Stimulated activated CD8-positive, alpha-beta memory T cell treated with anti-CD3 and anti-CD28 coated beads, Interleukin-15, amount 100 ng/mL, for 24 hours (primary cell): ENCODE measurements around the gene SASH1.

ENCODE experiments used
- DNase-seq: peaks from one replicate; pipeline ENCODE4 v3.0.0-alpha.2; 2020; ENCODE audit warnings: low read depth

The SASH1 gene

GRCh38 chr6:148342350-148343046 lies at the start of gene SASH1:
Gene SASH1, plus strand, starts transcription at chr6:148342838. Its CDS starts 230 bp downstream, at chr6:148343068.
- DNase-seq: no peak

DNA sequence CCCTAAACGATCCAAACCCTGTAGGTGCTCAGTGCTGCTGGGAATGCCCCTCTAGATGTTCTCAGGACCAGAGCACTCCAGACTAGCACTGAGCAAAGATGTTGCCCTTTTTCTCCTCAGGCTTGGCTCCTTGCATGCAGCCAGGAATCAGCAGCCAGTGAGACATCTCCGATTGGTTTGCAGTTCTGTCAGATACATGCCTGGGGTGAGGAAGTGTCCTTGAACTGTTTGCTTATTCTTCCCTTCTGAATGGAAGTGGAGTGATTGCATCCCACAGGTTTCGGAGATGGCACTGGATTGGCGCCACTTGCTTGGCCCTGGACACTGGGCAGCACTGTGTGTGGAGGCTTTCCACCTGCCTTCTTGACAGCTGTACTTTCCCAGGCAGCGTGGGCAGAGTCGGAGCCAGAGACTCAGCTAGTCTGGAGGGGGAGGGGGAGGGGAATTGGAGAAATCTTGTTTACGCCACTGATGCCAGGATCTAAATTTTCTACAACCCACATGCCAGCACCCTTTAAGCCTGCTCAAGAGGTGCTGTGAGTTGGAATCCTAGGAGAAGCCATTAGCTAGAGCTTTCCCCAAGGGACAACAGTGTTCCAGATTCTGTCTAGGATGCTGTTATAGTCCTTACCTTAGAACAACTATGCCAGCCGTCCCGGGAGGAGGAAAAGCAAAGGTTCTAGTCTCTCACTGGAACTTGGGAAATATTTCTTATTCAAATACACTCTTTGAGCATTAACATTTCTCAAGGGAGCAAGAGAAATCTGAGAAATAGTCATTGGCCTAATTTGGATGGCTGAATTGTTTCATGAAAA lies 49.2 kb upstream of the SASH1 start:
- no peak for DNase-seq

GRCh38 chr6:148294059-148294458 lies 48.6 kb upstream of the SASH1 start:
- no peak for DNase-seq

- DNase-seq: no peak
Observed at GRCh38 chr6:148295261-148295887, 47.3 kb upstream of the SASH1 start.

DNA sequence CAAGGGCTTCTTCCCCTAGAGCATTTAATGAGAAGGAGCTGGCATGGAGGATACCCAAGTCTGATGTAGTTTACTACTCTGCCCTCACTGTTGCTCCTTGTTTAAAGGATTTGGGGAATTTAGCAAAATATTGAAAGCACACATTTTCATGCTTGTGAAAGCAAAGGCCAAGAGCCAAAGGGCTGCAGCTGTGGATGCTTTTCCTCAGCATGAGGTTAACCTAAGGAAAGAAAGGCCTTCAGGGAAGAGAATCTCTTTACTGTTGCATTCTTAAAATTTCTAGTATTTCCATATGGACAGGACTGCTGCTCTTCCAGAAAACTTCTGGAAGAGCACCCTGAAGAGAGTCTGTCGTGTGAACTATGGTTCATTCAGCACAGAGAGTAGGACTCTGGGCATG lies 45.9 kb upstream of the SASH1 start:
- no peak for DNase-seq

GRCh38 chr6:148298683-148299082 lies 44.0 kb upstream of the SASH1 start:
- DNase-seq: no peak

DNA sequence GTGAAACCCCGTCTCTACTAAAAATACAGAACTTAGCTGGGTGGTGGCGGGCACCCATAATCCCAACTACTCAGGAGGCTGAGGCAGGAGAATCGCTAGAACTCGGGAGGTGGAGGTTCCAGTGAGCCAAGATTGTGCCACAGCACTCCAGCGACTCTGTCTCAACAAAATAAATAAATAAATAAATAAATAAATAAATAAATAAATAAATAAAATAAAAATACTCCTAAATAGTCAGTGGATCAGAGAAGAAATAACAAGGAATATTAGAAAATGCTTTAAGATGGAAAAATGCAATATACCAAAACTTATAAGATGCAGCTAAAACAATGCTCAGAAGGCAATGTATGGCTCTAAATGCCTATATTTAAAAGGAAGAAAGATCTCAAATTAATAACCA lies 39.0 kb upstream of the SASH1 start:
- no peak for DNase-seq

DNA sequence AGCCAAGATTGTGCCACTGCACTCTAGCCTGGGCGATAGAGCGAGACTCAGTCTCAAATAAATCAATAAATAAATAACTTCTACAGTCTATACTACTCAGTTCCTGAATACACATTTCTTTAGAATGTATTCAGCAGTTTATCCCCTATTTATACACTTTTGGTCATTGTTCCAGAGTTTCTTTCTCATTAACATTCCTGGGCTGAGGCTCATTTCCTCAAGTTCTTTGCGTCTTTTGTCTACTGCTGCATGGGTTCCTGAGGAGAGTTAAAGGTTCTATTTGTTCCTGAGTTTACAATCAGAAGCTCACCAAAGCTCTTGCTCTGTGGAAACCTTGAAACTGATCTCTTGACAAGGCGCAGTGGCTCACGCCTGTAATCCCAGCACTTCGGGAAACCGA lies 37.7 kb upstream of the SASH1 start:
- no peak for DNase-seq

DNA sequence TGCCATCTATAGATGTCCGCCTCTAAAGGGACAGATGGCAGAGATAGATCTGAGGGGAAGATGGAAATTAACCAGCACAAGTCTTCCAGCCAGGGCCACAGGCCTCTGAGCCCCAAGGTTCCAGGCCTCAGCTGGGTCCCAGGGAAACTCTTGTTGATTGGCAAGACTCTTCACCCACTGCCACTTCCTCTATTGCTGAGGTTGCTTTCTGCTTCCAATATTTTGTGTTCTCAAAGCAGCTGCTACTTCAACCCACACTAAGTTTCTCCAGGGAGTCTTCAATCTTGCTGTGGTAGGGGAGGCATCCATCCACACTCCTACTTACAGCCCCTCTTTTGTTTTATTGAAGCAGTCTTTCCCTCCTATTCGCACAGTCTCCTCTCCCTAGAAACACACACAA lies 36.4 kb upstream of the SASH1 start:
- DNase-seq: no peak

DNA sequence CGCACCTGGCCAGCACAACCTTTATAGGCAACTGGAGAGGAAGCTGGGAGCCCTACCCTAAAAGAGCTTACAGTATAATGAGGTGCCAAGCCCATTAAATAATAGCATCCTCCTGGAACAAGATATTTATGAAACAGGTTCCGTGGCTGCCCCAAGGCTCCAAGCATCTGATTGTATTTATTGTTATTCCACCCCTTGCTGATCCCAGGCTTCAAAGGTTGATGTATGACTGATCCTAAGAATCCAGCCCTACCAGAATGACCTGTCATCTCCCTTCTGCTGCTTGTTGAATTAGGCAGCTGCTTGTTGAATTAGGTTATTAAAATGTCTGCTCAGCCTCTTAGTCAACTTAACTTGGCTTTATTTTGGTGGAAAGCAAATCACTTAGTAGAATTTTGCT lies 35.2 kb upstream of the SASH1 start:
- DNase-seq: no peak

- DNase-seq: no peak
Observed at GRCh38 chr6:148309301-148309700, 33.3 kb upstream of the SASH1 start.

- no peak for DNase-seq
Observed at GRCh38 chr6:148311966-148312669, 30.5 kb upstream of the SASH1 start.

- no peak for DNase-seq
Observed at GRCh38 chr6:148313488-148313887, 29.1 kb upstream of the SASH1 start.

- DNase-seq: no peak
Observed at GRCh38 chr6:148316308-148316707, 26.3 kb upstream of the SASH1 start.

DNA sequence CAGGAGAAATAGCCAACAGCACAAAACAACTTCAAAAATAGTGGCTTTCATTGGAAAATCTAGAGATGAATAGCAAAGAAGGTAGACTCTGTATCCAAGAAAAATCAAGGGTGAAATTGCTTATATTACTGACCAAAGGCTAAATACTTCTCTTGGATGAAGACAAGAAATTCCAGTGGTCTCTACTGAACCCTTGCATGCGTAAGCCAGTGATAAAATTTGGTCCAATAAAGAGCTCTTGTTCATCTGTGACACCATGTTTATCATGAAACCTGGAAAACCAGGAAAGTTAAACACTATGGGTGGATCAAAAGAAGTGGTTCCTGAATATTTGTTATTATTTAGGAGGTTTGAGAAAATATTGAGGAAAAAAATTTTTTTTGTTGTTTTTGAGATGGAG lies 25.6 kb upstream of the SASH1 start:
- DNase-seq: no peak

DNA sequence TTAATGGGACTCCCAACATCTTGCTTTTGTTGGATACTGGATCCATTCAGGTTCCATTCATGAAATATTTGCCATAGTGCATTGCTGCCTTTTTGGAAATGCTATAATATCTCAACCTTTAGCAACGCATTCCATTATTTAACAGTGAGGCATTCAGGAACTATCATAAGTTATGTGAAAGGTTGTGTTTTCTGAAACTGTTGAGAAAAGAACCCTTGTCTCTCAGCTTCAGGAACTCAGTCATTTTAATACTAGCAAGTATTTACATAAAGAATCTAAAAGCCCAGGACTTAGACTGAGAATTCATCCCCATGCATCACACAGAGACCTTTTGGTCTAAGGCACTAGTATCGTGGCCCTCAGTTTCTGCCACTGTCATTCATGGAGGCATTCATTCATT lies 24.9 kb upstream of the SASH1 start:
- DNase-seq: no peak

- no peak for DNase-seq
Observed at GRCh38 chr6:148322704-148323103, 19.9 kb upstream of the SASH1 start.

DNA sequence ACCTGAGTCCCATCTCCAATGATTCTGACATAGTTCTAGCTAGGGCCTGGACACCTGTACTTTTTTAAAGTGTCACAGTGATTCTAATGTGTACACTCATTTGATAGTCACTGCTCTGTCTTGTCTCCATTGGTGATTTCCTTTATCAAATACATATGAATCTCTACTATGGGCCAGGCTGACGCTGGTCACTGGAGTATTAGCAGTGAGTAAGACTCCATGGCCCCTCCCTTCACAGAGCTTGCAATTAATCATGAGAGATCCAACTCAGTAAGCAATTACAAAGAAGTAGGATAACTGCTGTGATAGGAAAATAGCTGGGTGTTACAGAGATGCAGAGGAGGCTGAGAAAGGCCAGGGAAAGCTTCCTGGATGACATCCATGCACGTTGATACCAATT lies 19.3 kb upstream of the SASH1 start:
- no peak for DNase-seq

- no peak for DNase-seq
Observed at GRCh38 chr6:148324297-148324985, 18.2 kb upstream of the SASH1 start.

- no peak for DNase-seq
Observed at GRCh38 chr6:148325316-148326068, 17.1 kb upstream of the SASH1 start.

- DNase-seq: no peak
Observed at GRCh38 chr6:148328876-148329555, 13.6 kb upstream of the SASH1 start.
